Skeletal muscle tissue (tissue), 4 donors: ENCODE measurements around the gene RAB31. TPM values are rescaled to one million over a fixed set of nuclear protein-coding genes. Genes with fewer than 3 reads are reported as not detected.
"Not testable (repeated sequence)": the region's sequence is repeated elsewhere in the genome, so short reads cannot be mapped to it uniquely, and the experiment has no call there.

Experiments
- H3K27ac ChIP-seq: one replicate; pipeline ENCODE4 v1.7.0; 2013; ENCODE audit warnings: mild to moderate bottlenecking, low read depth, low read length, inconsistent platforms
- H3K27me3 ChIP-seq, 3 donors: one replicate each; pipeline ENCODE4 v1.7.0; 2013; ENCODE audit warnings: low read length in 3 of 3; ENCODE audit not compliant: control insufficient read depth in 3 of 3, insufficient read depth in 3 of 3
- H3K36me3 ChIP-seq, 3 donors: one replicate each; pipeline ENCODE4 v1.7.0; 2013; ENCODE audit warnings: low read length in 3 of 3; ENCODE audit not compliant: control insufficient read depth in 3 of 3, insufficient read depth in 3 of 3
- H3K4me1 ChIP-seq, 3 donors: one replicate each; pipeline ENCODE4 v1.7.0; 2013; ENCODE audit warnings: low read length in 3 of 3, mild to moderate bottlenecking in 3 of 3; ENCODE audit not compliant: control insufficient read depth in 3 of 3, insufficient read depth in 3 of 3
- H3K4me3 ChIP-seq, 3 donors: one replicate each; pipeline ENCODE4 v1.7.0; 2013; ENCODE audit warnings: low read length in 3 of 3
- H3K9ac ChIP-seq, 3 donors: one replicate each; pipeline ENCODE4 v1.7.0; 2013; ENCODE audit warnings: low read length in 3 of 3, mild to moderate bottlenecking in 3 of 3, moderate library complexity in 2 of 3, low read depth in 1 of 3
- H3K9me3 ChIP-seq, 3 donors: one replicate each; pipeline ENCODE4 v1.7.0; 2013; ENCODE audit warnings: low read length in 3 of 3; ENCODE audit not compliant: control insufficient read depth in 3 of 3
- total RNA-seq: library from RNA; depleted of rRNA; stranded (reverse); fragments of >200 nt; gene quantifications from one replicate; pipeline ENCODE4 v1.2.3, GENCODE V29; 2014
- donor health status: Osteomylitis.

RAB31 gene
- total RNA-seq, 1 donor from 2014 or later: 16.7 TPM

- Histone ChIP-seq H3K27ac (peak overlapping the region; percentile 72), H3K9me3 (no peaks in the 10 kb centered on the region), H3K9ac (peak overlapping the region; percentile 21 to 58 (median 57)), H3K36me3 (no peaks in the 10 kb centered on the region), H3K27me3 (no peaks in the 10 kb centered on the region), H3K4me3 (peak overlapping the region in 1 of 3 donors; percentile 17), H3K4me1 (peaks cover 8 to 22% (median 22%) of the 10 kb centered on the region in 3 donors)
Measured at GRCh38 chr18:9854801-9855676, 146.9 kb downstream of the RAB31 start.

GRCh38 chr18:9855681-9856080, 147.6 kb downstream of the RAB31 start:
- Histone ChIP-seq H3K9ac (peak overlapping the region; percentile 7 to 58 (median 57)), H3K27ac (peak overlapping the region; percentile 72)

GRCh38 chr18:9856092-9856491, 148.0 kb downstream of the RAB31 start:
- no peak overlapping the region for H3K4me3 ChIP-seq
- peaks cover 8 to 22% (median 18%) of the 10 kb centered on the region in 3 donors for H3K4me1 ChIP-seq
- peak overlapping the region; percentile 11 for H3K27ac ChIP-seq
- H3K36me3 ChIP-seq: peaks cover 0 to 2% (median 0%) of the 10 kb centered on the region in 3 donors
- no peaks in the 10 kb centered on the region for H3K27me3 ChIP-seq
- H3K9ac ChIP-seq: no peak overlapping the region
- H3K9me3 ChIP-seq: no peaks in the 10 kb centered on the region

More at GRCh38 chr18:9855681-9856080, 147.6 kb downstream of the RAB31 start:
- Histone ChIP-seq H3K4me1 (peaks cover 8 to 22% (median 18%) of the 10 kb centered on the region in 3 donors), H3K9me3 (no peaks in the 10 kb centered on the region), H3K4me3 (peak overlapping the region in 1 of 3 donors; percentile 17), H3K27me3 (no peaks in the 10 kb centered on the region), H3K36me3 (peaks cover 0 to 2% (median 0%) of the 10 kb centered on the region in 3 donors)

GRCh38 chr18:9857479-9857998, 149.4 kb downstream of the RAB31 start:
- peaks cover 8 to 19% (median 18%) of the 10 kb centered on the region in 3 donors for H3K4me1 ChIP-seq
- not testable (repeated sequence) for H3K4me3 ChIP-seq, H3K27me3 ChIP-seq, H3K9ac ChIP-seq, H3K36me3 ChIP-seq, H3K27ac ChIP-seq, H3K9me3 ChIP-seq

GRCh38 chr18:9858642-9859041, 150.5 kb downstream of the RAB31 start:
- Histone ChIP-seq H3K36me3 (peaks cover 0 to 2% (median 0%) of the 10 kb centered on the region in 3 donors), H3K27ac (no peak overlapping the region), H3K4me1 (peaks cover 8 to 19% (median 18%) of the 10 kb centered on the region in 3 donors), H3K27me3 (no peaks in the 10 kb centered on the region), H3K9me3 (no peaks in the 10 kb centered on the region), H3K4me3 (no peak overlapping the region), H3K9ac (no peak overlapping the region)

- H3K4me1 ChIP-seq: peaks cover 8 to 19% (median 18%) of the 10 kb centered on the region in 3 donors
- no peaks in the 10 kb centered on the region for H3K27me3 ChIP-seq
- H3K9me3 ChIP-seq: no peaks in the 10 kb centered on the region
- H3K9ac ChIP-seq: no peak overlapping the region
- H3K27ac ChIP-seq: no peak overlapping the region
- peaks cover 0 to 2% (median 0%) of the 10 kb centered on the region in 3 donors for H3K36me3 ChIP-seq
- H3K4me3 ChIP-seq: no peak overlapping the region
Measured at GRCh38 chr18:9859232-9859631, 151.1 kb downstream of the RAB31 start.

GRCh38 chr18:9860682-9861081, 152.6 kb downstream of the RAB31 start:
- Histone ChIP-seq H3K9me3 (no peaks in the 10 kb centered on the region), H3K27ac (no peak overlapping the region), H3K9ac (no peak overlapping the region), H3K4me3 (no peak overlapping the region), H3K27me3 (no peaks in the 10 kb centered on the region), H3K4me1 (peaks cover 8 to 13% (median 13%) of the 10 kb centered on the region in 3 donors), H3K36me3 (peaks cover 0 to 2% (median 0%) of the 10 kb centered on the region in 3 donors)

- Histone ChIP-seq H3K4me1 (peaks cover 7 to 12% (median 11%) of the 10 kb centered on the region in 3 donors), H3K9me3 (no peaks in the 10 kb centered on the region), H3K4me3 (no peak overlapping the region), H3K27ac (no peak overlapping the region), H3K36me3 (peaks cover 0 to 2% (median 0%) of the 10 kb centered on the region in 3 donors), H3K27me3 (no peaks in the 10 kb centered on the region), H3K9ac (no peak overlapping the region)
Measured at GRCh38 chr18:9861157-9861556, 153.1 kb downstream of the RAB31 start.

- Histone ChIP-seq H3K4me3 (no peak overlapping the region), H3K9ac (no peak overlapping the region), H3K27ac (no peak overlapping the region), H3K36me3 (peaks cover 0 to 2% (median 0%) of the 10 kb centered on the region in 3 donors), H3K4me1 (peaks cover 2 to 6% (median 3%) of the 10 kb centered on the region in 3 donors), H3K27me3 (no peaks in the 10 kb centered on the region), H3K9me3 (no peaks in the 10 kb centered on the region)
Measured at GRCh38 chr18:9861933-9862332, 153.8 kb downstream of the RAB31 start.

GRCh38 chr18:9862686-9863085, 154.6 kb downstream of the RAB31 start:
- Histone ChIP-seq H3K4me1 (peaks cover 0 to 6% (median 0%) of the 10 kb centered on the region in 3 donors), H3K27me3 (no peaks in the 10 kb centered on the region), H3K27ac (no peak overlapping the region), H3K4me3 (no peak overlapping the region), H3K36me3 (peaks cover 0 to 2% (median 0%) of the 10 kb centered on the region in 3 donors), H3K9me3 (no peaks in the 10 kb centered on the region), H3K9ac (no peak overlapping the region)
